SK-N-SH treated with all-trans-retinoic acid at 6 μM for 48 hours (cell line): ENCODE measurements around the gene TOR2A.

Experiments
- ATAC-seq: fragments of 200-7000 bp; cut with Tn5 transposase; 3 replicates; pipeline ENCODE4 v1.9.1; 2020; ENCODE audit warnings: mild to moderate bottlenecking, moderate library complexity
- ARNTL ChIP-seq: fragments of 450-650 bp; formaldehyde crosslinking; IDR thresholded peaks from 2 replicates; pipeline ENCODE4 v1.5.0; 2020; ENCODE audit warnings: low read depth, mild to moderate bottlenecking, moderate library complexity, borderline replicate concordance
- BACH2 ChIP-seq: fragments of 250-450 bp; sonication (Bioruptor Pico); IDR thresholded peaks from 2 replicates; pipeline ENCODE4 v1.9.0; 2021; ENCODE audit warnings: mild to moderate bottlenecking, borderline replicate concordance
- CREB5 ChIP-seq: fragments of 250-450 bp; sonication (Bioruptor Pico); IDR thresholded peaks from 2 replicates; pipeline ENCODE4 v1.5.1; 2020; ENCODE audit warnings: low read depth, mild to moderate bottlenecking, moderate library complexity
- CSDC2 ChIP-seq: fragments of 250-450 bp; sonication (Bioruptor Pico); IDR thresholded peaks from 2 replicates; pipeline ENCODE4 v1.5.0; 2020; ENCODE audit warnings: mild to moderate bottlenecking, moderate library complexity
- CSRNP3 ChIP-seq: fragments of 250-450 bp; sonication (Bioruptor Pico); IDR thresholded peaks from 2 replicates; pipeline ENCODE4 v1.5.1; 2021; ENCODE audit warnings: mild to moderate bottlenecking, moderate library complexity
- ESRRG ChIP-seq: fragments of 250-450 bp; sonication (Bioruptor Pico); IDR thresholded peaks from 2 replicates; pipeline ENCODE4 v1.6.1; 2021; ENCODE audit warnings: mild to moderate bottlenecking
- GLIS3 ChIP-seq: fragments of 250-450 bp; sonication (Bioruptor Pico); IDR thresholded peaks from 2 replicates; pipeline ENCODE4 v1.5.0; 2020; ENCODE audit warnings: mild to moderate bottlenecking, moderate library complexity
- ISL1 ChIP-seq: fragments of 250-450 bp; sonication (Bioruptor Pico); IDR thresholded peaks from 2 replicates; pipeline ENCODE4 v2.1.2; 2022; ENCODE audit warnings: mild to moderate bottlenecking, moderate library complexity
- OSR1 ChIP-seq: fragments of 250-450 bp; sonication (Bioruptor Pico); IDR thresholded peaks from 2 replicates; pipeline ENCODE4 v1.8.0; 2022; ENCODE audit warnings: moderate library complexity, mild to moderate bottlenecking, inconsistent platforms
- PATZ1 ChIP-seq: fragments of 250-450 bp; sonication (Bioruptor Pico); IDR thresholded peaks from 2 replicates; pipeline ENCODE4 v1.8.0; 2020; ENCODE audit warnings: mild to moderate bottlenecking, moderate library complexity, borderline replicate concordance
- PPARA ChIP-seq: fragments of 250-450 bp; sonication (Bioruptor Pico); IDR thresholded peaks from 2 replicates; pipeline ENCODE4 v1.5.0; 2020; ENCODE audit warnings: mild to moderate bottlenecking, borderline replicate concordance
- RARB ChIP-seq: fragments of 250-450 bp; sonication (Bioruptor Pico); IDR thresholded peaks from 2 replicates; pipeline ENCODE4 v1.8.0; 2021; ENCODE audit warnings: mild to moderate bottlenecking, moderate library complexity
- SNAI2 ChIP-seq: fragments of 250-450 bp; sonication (Bioruptor Pico); IDR thresholded peaks from 2 replicates; pipeline ENCODE4 v1.5.0; 2020; ENCODE audit warnings: mild to moderate bottlenecking, moderate library complexity
- TCF4 ChIP-seq: fragments of 250-450 bp; sonication (Bioruptor Pico); IDR thresholded peaks from 2 replicates; pipeline ENCODE4 v1.8.0; 2021; ENCODE audit warnings: mild to moderate bottlenecking, moderate library complexity, borderline replicate concordance
- TOX ChIP-seq: fragments of 250-450 bp; sonication (Bioruptor Pico); IDR thresholded peaks from 2 replicates; pipeline ENCODE4 v1.8.0; 2021; ENCODE audit warnings: mild to moderate bottlenecking, moderate library complexity, borderline replicate concordance
- TSHZ2 ChIP-seq: fragments of 250-450 bp; sonication (Bioruptor Pico); IDR thresholded peaks from 2 replicates; pipeline ENCODE4 v1.5.0; 2020; ENCODE audit warnings: mild to moderate bottlenecking, moderate library complexity
- ZC3H10 ChIP-seq: fragments of 250-450 bp; sonication (Bioruptor Pico); IDR thresholded peaks from 2 replicates; pipeline ENCODE4 v1.5.1; 2021; ENCODE audit warnings: mild to moderate bottlenecking, moderate library complexity
- ZFP3 ChIP-seq: fragments of 250-450 bp; sonication (Bioruptor Pico); IDR thresholded peaks from 2 replicates; pipeline ENCODE4 v1.5.0; 2020; ENCODE audit warnings: mild to moderate bottlenecking, moderate library complexity
- ZFP30 ChIP-seq: fragments of 450-650 bp; formaldehyde crosslinking; IDR thresholded peaks from 2 replicates; pipeline ENCODE4 v1.5.0; 2022; ENCODE audit warnings: mild to moderate bottlenecking, moderate library complexity
- ZNF565 ChIP-seq: fragments of 450-650 bp; formaldehyde crosslinking; conservative IDR thresholded peaks from 2 replicates; pipeline ENCODE4 v1.5.0; 2020; ENCODE audit warnings: low read depth, mild to moderate bottlenecking, moderate library complexity
- ZNF70 ChIP-seq: fragments of 450-650 bp; formaldehyde crosslinking; IDR thresholded peaks from 2 replicates; pipeline ENCODE4 v1.5.0; 2020; ENCODE audit warnings: mild to moderate bottlenecking, moderate library complexity
- ZNF8 ChIP-seq: fragments of 450-650 bp; formaldehyde crosslinking; IDR thresholded peaks from 2 replicates; pipeline ENCODE4 v1.5.0; 2020; ENCODE audit warnings: mild to moderate bottlenecking, moderate library complexity

The TOR2A gene

GRCh38 chr9:127742435-127743088, 7.5 kb upstream of the TOR2A start:
- TF ChIP-seq TOX (CRISPR knock-in tag), result no peak
- no peak for TF ChIP-seq OSR1
- no peak for TF ChIP-seq ZNF70
- TF ChIP-seq TSHZ2 (CRISPR knock-in tag), result no peak
- no peak for TF ChIP-seq RARB
- TF ChIP-seq ZC3H10 (CRISPR knock-in tag), result no peak
- TF ChIP-seq CSDC2 (CRISPR knock-in tag), result no peak
- TF ChIP-seq GLIS3 (CRISPR knock-in tag), result no peak
- TF ChIP-seq ISL1, result no peak
- no peak for ATAC-seq

GRCh38 chr9:127741831-127742434, 6.8 kb upstream of the TOR2A start:
- no peak for ATAC-seq
- TF ChIP-seq ZNF70 (no peak), RARB (no peak), TCF4 (CRISPR knock-in tag) (no peak), PPARA (no peak), ZC3H10 (CRISPR knock-in tag) (no peak), OSR1 (no peak), CREB5 (no peak), CSRNP3 (no peak), ESRRG (CRISPR knock-in tag) (no peak), ZNF565 (CRISPR knock-in tag) (no peak), ISL1 (no peak), ARNTL (CRISPR knock-in tag) (no peak), ZFP30 (CRISPR knock-in tag) (no peak), CSDC2 (CRISPR knock-in tag) (no peak), PATZ1 (CRISPR knock-in tag) (no peak), ZFP3 (CRISPR knock-in tag) (no peak), BACH2 (no peak), SNAI2 (CRISPR knock-in tag) (no peak)

- no peak for ATAC-seq
- no peak for TF ChIP-seq BACH2
- no peak for TF ChIP-seq TCF4 (CRISPR knock-in tag)
- no peak for TF ChIP-seq ZNF8 (CRISPR knock-in tag)
- TF ChIP-seq ARNTL (CRISPR knock-in tag), result no peak
- no peak for TF ChIP-seq ESRRG (CRISPR knock-in tag)
- no peak for TF ChIP-seq ZNF70
- TF ChIP-seq CSDC2 (CRISPR knock-in tag), result no peak
- TF ChIP-seq ZNF565 (CRISPR knock-in tag), result no peak
- no peak for TF ChIP-seq TSHZ2 (CRISPR knock-in tag)
- no peak for TF ChIP-seq CSRNP3
- TF ChIP-seq SNAI2 (CRISPR knock-in tag), result no peak
- no peak for TF ChIP-seq GLIS3 (CRISPR knock-in tag)
- TF ChIP-seq ZC3H10 (CRISPR knock-in tag), result no peak
- no peak for TF ChIP-seq ZFP30 (CRISPR knock-in tag)
- TF ChIP-seq ZFP3 (CRISPR knock-in tag), result no peak
Observed at GRCh38 chr9:127739614-127740330, 4.7 kb upstream of the TOR2A start.
